H9 (cell line): ENCODE results near the gene SLC35A5. TPM values are rescaled to one million over a fixed set of nuclear protein-coding genes. Genes with fewer than 3 reads are reported as not detected.

Experiments used
- DNase-seq: peaks from one replicate; pipeline ENCODE4 v3.0.0-alpha.2; 2017
- H2AFZ ChIP-seq: one replicate; pipeline ENCODE4 v1.6.1; 2013; ENCODE audit warnings: mild to moderate bottlenecking, low read length, control low read depth, moderate library complexity
- H2AK5ac ChIP-seq: 2 replicates; pipeline ENCODE4 v1.6.1; 2013; ENCODE audit warnings: low read length, control low read depth, mixed read lengths; ENCODE audit not compliant: insufficient read length
- H2BK120ac ChIP-seq: one replicate; pipeline ENCODE4 v1.6.1; 2013; ENCODE audit warnings: low read depth, mild to moderate bottlenecking, low read length, control low read depth, inconsistent platforms; ENCODE audit not compliant: poor library complexity, severe bottlenecking
- H2BK12ac ChIP-seq: 2 replicates; pipeline ENCODE4 v1.6.1; 2013; ENCODE audit warnings: low read length, control low read depth, mixed read lengths, low read depth; ENCODE audit not compliant: insufficient read length
- H2BK15ac ChIP-seq: 2 replicates; pipeline ENCODE4 v1.6.1; 2013; ENCODE audit warnings: low read depth, low read length, control low read depth
- H2BK20ac ChIP-seq: one replicate; pipeline ENCODE4 v1.6.1; 2013; ENCODE audit warnings: low read depth, mild to moderate bottlenecking, low read length, control low read depth, inconsistent platforms; ENCODE audit not compliant: poor library complexity, severe bottlenecking
- H2BK5ac ChIP-seq: 2 replicates; pipeline ENCODE4 v1.6.1; 2013; ENCODE audit warnings: low read length, control low read depth, mixed read lengths; ENCODE audit not compliant: insufficient read length
- H3K14ac ChIP-seq: 2 replicates; pipeline ENCODE4 v1.6.1; 2013; ENCODE audit warnings: low read length, control low read depth; ENCODE audit not compliant: insufficient read depth
- H3K18ac ChIP-seq: 2 replicates; pipeline ENCODE4 v1.6.1; 2013; ENCODE audit warnings: low read depth, mild to moderate bottlenecking, mixed read lengths, low read length, control low read depth; ENCODE audit not compliant: insufficient read length
- H3K23ac ChIP-seq: 2 replicates; pipeline ENCODE4 v1.6.1; 2013; ENCODE audit warnings: low read length, control low read depth, mixed read lengths, low read depth; ENCODE audit not compliant: insufficient read length
- H3K23me2 ChIP-seq: 2 replicates; pipeline ENCODE4 v1.6.1; 2013; ENCODE audit warnings: low read depth, mild to moderate bottlenecking, mixed read lengths, low read length, control low read depth; ENCODE audit not compliant: insufficient read length, poor library complexity, severe bottlenecking
- H3K27ac ChIP-seq: 2 replicates; pipeline ENCODE4 v1.5.1; 2013; ENCODE audit warnings: low read length, control low read depth, mixed read lengths, low read depth; ENCODE audit not compliant: insufficient read length
- H3K27me3 ChIP-seq: 2 replicates; pipeline ENCODE4 v1.6.1; 2013; ENCODE audit warnings: low read length, control low read depth, inconsistent platforms; ENCODE audit not compliant: insufficient read depth
- H3K4ac ChIP-seq: 2 replicates; pipeline ENCODE4 v1.6.1; 2013; ENCODE audit warnings: low read depth, mild to moderate bottlenecking, control low read depth, inconsistent platforms, low read length, moderate library complexity
- H3K4me1 ChIP-seq: 2 replicates; pipeline ENCODE4 v1.6.1; 2013; ENCODE audit warnings: low read length, control low read depth, inconsistent platforms; ENCODE audit not compliant: insufficient read depth
- H3K4me2 ChIP-seq: 2 replicates; pipeline ENCODE4 v1.6.1; 2013; ENCODE audit warnings: low read length, control low read depth, mixed read lengths; ENCODE audit not compliant: insufficient read length, insufficient read depth
- H3K56ac ChIP-seq: 2 replicates; pipeline ENCODE4 v1.6.1; 2013; ENCODE audit warnings: low read depth, mild to moderate bottlenecking, mixed read lengths, low read length, control low read depth; ENCODE audit not compliant: insufficient read length
- H3K79me1 ChIP-seq: 2 replicates; pipeline ENCODE4 v1.6.1; 2013; ENCODE audit warnings: low read depth, mild to moderate bottlenecking, moderate library complexity, low read length, control low read depth, inconsistent platforms; ENCODE audit not compliant: insufficient read depth, poor library complexity, severe bottlenecking
- H3K79me2 ChIP-seq: 2 replicates; pipeline ENCODE4 v1.6.1; 2013; ENCODE audit warnings: low read length, control low read depth, inconsistent platforms; ENCODE audit not compliant: insufficient read depth
- H3K9ac ChIP-seq: 2 replicates; pipeline ENCODE4 v1.6.1; 2013; ENCODE audit warnings: low read length, control low read depth, mixed read lengths; ENCODE audit not compliant: insufficient read length; ENCODE audit errors: extremely low read depth
- H3K9me3 ChIP-seq: one replicate; pipeline ENCODE4 v1.6.1; 2013; ENCODE audit warnings: low read depth, low read length, inconsistent platforms; ENCODE audit not compliant: control insufficient read depth
- H3T11ph ChIP-seq: one replicate; pipeline ENCODE4 v1.6.1; 2013; ENCODE audit warnings: mild to moderate bottlenecking, low read length, control low read depth, inconsistent platforms
- H4K20me1 ChIP-seq: one replicate; pipeline ENCODE4 v1.6.1; 2013; ENCODE audit not compliant: control insufficient read depth, insufficient read length, insufficient read depth
- H4K5ac ChIP-seq: 2 replicates; pipeline ENCODE4 v1.6.1; 2013; ENCODE audit warnings: low read depth, mild to moderate bottlenecking, mixed read lengths, low read length, control low read depth; ENCODE audit not compliant: insufficient read length
- H4K8ac ChIP-seq: replicated peaks from 2 replicates; pipeline ENCODE4 v1.6.1; 2013; ENCODE audit warnings: low read length, control low read depth, mixed read lengths, low read depth; ENCODE audit not compliant: insufficient read length
- H4K91ac ChIP-seq: 2 replicates; pipeline ENCODE4 v1.6.1; 2013; ENCODE audit warnings: low read depth, mild to moderate bottlenecking, moderate library complexity, mixed read lengths, low read length, control low read depth; ENCODE audit not compliant: insufficient read length
- H3K27ac Mint-ChIP-seq, 3 experiments: 2 replicates in 2 of 3; 3 replicates in 1 of 3; pipeline ENCODE4 v1.8.0; 2020 to 2021; ENCODE audit warnings: mixed read lengths in 3 of 3, mild to moderate bottlenecking in 1 of 3, moderate library complexity in 1 of 3
- H3K27me3 Mint-ChIP-seq: 2 replicates; pipeline ENCODE4 v1.8.0; 2021; ENCODE audit warnings: low read depth, mild to moderate bottlenecking, moderate library complexity, mixed read lengths
- H3K36me3 Mint-ChIP-seq, 3 experiments: 2 replicates in 2 of 3; 3 replicates in 1 of 3; pipeline ENCODE4 v1.8.0; 2020 to 2021; ENCODE audit warnings: low read depth in 3 of 3, mixed read lengths in 3 of 3; ENCODE audit not compliant: insufficient read depth in 1 of 3
- H3K4me1 Mint-ChIP-seq, 2 experiments: 2 replicates each; pipeline ENCODE4 v1.8.0; 2020; ENCODE audit warnings: mixed read lengths in 2 of 2
- H3K4me3 Mint-ChIP-seq, 2 experiments: 2 replicates in 1 of 2; 3 replicates in 1 of 2; pipeline ENCODE4 v1.8.0; 2020 to 2021; ENCODE audit warnings: mild to moderate bottlenecking in 2 of 2, mixed read lengths in 2 of 2, moderate library complexity in 1 of 2
- H3K9me3 Mint-ChIP-seq, 2 experiments: 2 replicates in 1 of 2; 3 replicates in 1 of 2; pipeline ENCODE4 v1.8.0; 2020; ENCODE audit warnings: mild to moderate bottlenecking in 2 of 2, mixed read lengths in 2 of 2, moderate library complexity in 1 of 2
- CTCF ChIP-seq: fragments of 200-600 bp; sonication (generic); conservative IDR thresholded peaks from 3 replicates; pipeline ENCODE4 v1.8.0; 2021; ENCODE audit warnings: antibody characterized with exemption, mild to moderate bottlenecking
- WGBS: extraction: QIAGEN DNeasy Blood & Tissue Kit; methylation state at CpG from one replicate; pipeline ENCODE4 v1.1.7; 2013; ENCODE audit warnings: missing lambda C conversion rate, low lambda C conversion rate, mixed read lengths; ENCODE audit not compliant: insufficient read length; ENCODE audit errors: extremely low coverage; 5-methylcytosine and 5-hydroxymethylcytosine counted together
- long read RNA-seq: library from polyadenylated mRNA; unstranded; transcript quantifications from one replicate; pipeline ENCODE4 v2.0.0, GENCODE V29; 2020
- total RNA-seq: library from RNA; stranded (reverse); gene quantifications from 2 replicates; pipeline ENCODE4 v1.2.1, GENCODE V29; 2021

The SLC35A5 gene
- total RNA-seq, result 40.0 and 44.9 TPM in 2 replicates
- long read RNA-seq, full-length matches to known transcripts, result 205 of 247 reads
- long read RNA-seq, partial matches to known transcripts, result 3 of 247 reads
- long read RNA-seq, other reads (novel, unspliced or antisense), result 39 of 247 reads

GRCh38 chr3:112561734-112562529 lies at the start of gene SLC35A5, which contains the start of gene ATG3:
SLC35A5 (plus strand) TSS chr3:112562045; CDS start chr3:112563404, 1,359 bp downstream.
ATG3 (minus strand) TSS chr3:112561962; CDS start chr3:112561528, 434 bp downstream.
- H3K4me3 Mint-ChIP-seq, result peak within 1 kb of the TSS; percentile 90 to 98

More at GRCh38 chr3:112561734-112562529, at the start of gene SLC35A5, which contains the start of gene ATG3:
- H2AK5ac ChIP-seq, result no peak within 1 kb of the TSS
- Mint-ChIP-seq H3K27me3 (no peaks in the 10 kb centered on the region), H3K9me3 (peaks cover 0 to under 1% of the 10 kb centered on the region in 2 experiments; a peak in 3 of 5 replicates), H3K4me1 (peaks cover 35 to 44% of the 10 kb centered on the region in 2 experiments), H3K27ac (peak within 1 kb of the TSS; percentile 99), H3K36me3 (peaks cover 10 to 27% (median 24%) of the 10 kb centered on the region in 3 experiments)
- no peak within 1 kb of the TSS for H2BK120ac ChIP-seq
- no peak within 1 kb of the TSS for H2BK15ac ChIP-seq
- H3K9ac ChIP-seq, result peak within 1 kb of the TSS; percentile 85
- H4K8ac ChIP-seq, result no peak within 1 kb of the TSS
- peak within 1 kb of the TSS; percentile 88 for H3K27ac ChIP-seq
- no peak within 1 kb of the TSS for H2BK12ac ChIP-seq
- H3K4me1 ChIP-seq, result no peaks in the 10 kb centered on the region
- H3K4ac ChIP-seq, result no peak within 1 kb of the TSS
- peak within 1 kb of the TSS; percentile 83; the same call in 1 of the 2 replicates for H3K14ac ChIP-seq
- H3K79me2 ChIP-seq, result peaks cover 4% of the 10 kb centered on the region; the same call in 1 of the 2 replicates
- H3K23me2 ChIP-seq, result peaks cover 5% of the 10 kb centered on the region
- no peak for TF ChIP-seq CTCF
- H3K27me3 ChIP-seq, result no peaks in the 10 kb centered on the region
- H3K23ac ChIP-seq, result no peak within 1 kb of the TSS
- H4K91ac ChIP-seq, result no peak within 1 kb of the TSS
- peak; percentile 98 for DNase-seq
- no peak within 1 kb of the TSS for H2BK5ac ChIP-seq
- peak within 1 kb of the TSS; percentile 90 for H3K18ac ChIP-seq
- no peaks in the 10 kb centered on the region for H4K20me1 ChIP-seq
- H3K79me1 ChIP-seq, result no peaks in the 10 kb centered on the region
- peak within 1 kb of the TSS; percentile 87 for H2AFZ ChIP-seq
- H4K5ac ChIP-seq, result no peak within 1 kb of the TSS
- no peak within 1 kb of the TSS for H2BK20ac ChIP-seq
- no CpG with 5 or more reads among the region's 58 CpGs for WGBS
- no peaks in the 10 kb centered on the region for H3K9me3 ChIP-seq
- no peak within 1 kb of the TSS for H3T11ph ChIP-seq
- peak within 1 kb of the TSS; percentile 74 for H3K4me2 ChIP-seq
- no peak within 1 kb of the TSS for H3K56ac ChIP-seq
